ENCODE results near the gene CAB39L. TPM values are rescaled to one million over a fixed set of nuclear protein-coding genes. Genes with fewer than 3 reads are reported as not detected.

The CAB39L gene
- total and polyA plus RNA-seq, 2 of the 4 experiments (the other 2 are of a cell fraction), result 8.5 to 16.7 TPM

- DNase-seq (no peak), ATAC-seq (ENCODE audit: low read depth) (no peak)
- H3K14ac ChIP-seq (replicated peaks; ENCODE audit: low read depth, low read length), result no peak overlapping the region
- no peaks in the 10 kb centered on the region for H3K36me3 ChIP-seq (ENCODE audit: control insufficient read depth, insufficient read depth, low read length)
- no peak overlapping the region for H4K5ac ChIP-seq (ENCODE audit: low read depth, low read length)
- TF ChIP-seq RAD21 (IDR thresholded peaks at IDR 0.05; ENCODE audit: low read length) (no peak), USF2 (IDR thresholded peaks at IDR 0.05; ENCODE audit: low read depth, low read length) (no peak), MXI1 (IDR thresholded peaks at IDR 0.05; ENCODE audit: borderline replicate concordance, low read depth, low read length) (no peak), CEBPB (IDR thresholded peaks at IDR 0.05; ENCODE audit: low read depth, low read length) (no peak), MAZ (IDR thresholded peaks at IDR 0.05; ENCODE audit: borderline replicate concordance, low read depth, low read length) (no peak), CHD1 (IDR thresholded peaks at IDR 0.05; ENCODE audit: low read depth, low read length) (no peak), ELK1 (IDR thresholded peaks at IDR 0.05; ENCODE audit: borderline replicate concordance, low read depth, low read length) (no peak), NFE2L2 (IDR thresholded peaks at IDR 0.05; ENCODE audit: low read depth, low read length) (no peak), POLR2A (IDR thresholded peaks at IDR 0.05; ENCODE audit: low read depth, low read length) (no peak), RFX5 (IDR thresholded peaks at IDR 0.05; ENCODE audit: low read depth, low read length) (no peak), MAFK (IDR thresholded peaks at IDR 0.05; ENCODE audit: low read depth, low read length) (no peak), FOS (IDR thresholded peaks at IDR 0.05; ENCODE audit: low read depth, low read length) (no peak), SMC3 (IDR thresholded peaks at IDR 0.05; ENCODE audit: low read depth, low read length) (no peak), RCOR1 (IDR thresholded peaks at IDR 0.05; ENCODE audit: insufficient replicate concordance, low read length) (no peak), BHLHE40 (IDR thresholded peaks at IDR 0.05; ENCODE audit: low read depth, low read length) (no peak)
- TF ChIP-seq, protein P1, sequence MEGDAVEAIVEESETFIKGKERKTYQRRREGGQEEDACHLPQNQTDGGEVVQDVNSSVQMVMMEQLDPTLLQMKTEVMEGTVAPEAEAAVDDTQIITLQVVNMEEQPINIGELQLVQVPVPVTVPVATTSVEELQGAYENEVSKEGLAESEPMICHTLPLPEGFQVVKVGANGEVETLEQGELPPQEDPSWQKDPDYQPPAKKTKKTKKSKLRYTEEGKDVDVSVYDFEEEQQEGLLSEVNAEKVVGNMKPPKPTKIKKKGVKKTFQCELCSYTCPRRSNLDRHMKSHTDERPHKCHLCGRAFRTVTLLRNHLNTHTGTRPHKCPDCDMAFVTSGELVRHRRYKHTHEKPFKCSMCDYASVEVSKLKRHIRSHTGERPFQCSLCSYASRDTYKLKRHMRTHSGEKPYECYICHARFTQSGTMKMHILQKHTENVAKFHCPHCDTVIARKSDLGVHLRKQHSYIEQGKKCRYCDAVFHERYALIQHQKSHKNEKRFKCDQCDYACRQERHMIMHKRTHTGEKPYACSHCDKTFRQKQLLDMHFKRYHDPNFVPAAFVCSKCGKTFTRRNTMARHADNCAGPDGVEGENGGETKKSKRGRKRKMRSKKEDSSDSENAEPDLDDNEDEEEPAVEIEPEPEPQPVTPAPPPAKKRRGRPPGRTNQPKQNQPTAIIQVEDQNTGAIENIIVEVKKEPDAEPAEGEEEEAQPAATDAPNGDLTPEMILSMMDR (conservative IDR thresholded peaks at IDR 0.05; ENCODE audit: low read depth, low read length), result no peak
- no peak overlapping the region for H3K23ac ChIP-seq (ENCODE audit: low read depth, low read length)
- H2BK20ac ChIP-seq (ENCODE audit: low read depth, low read length), result no peak overlapping the region
- no peak overlapping the region for H3K4me2 ChIP-seq (ENCODE audit: low read depth, low read length)
- H4K20me1 ChIP-seq (ENCODE audit: insufficient read depth, low read length), result no peaks in the 10 kb centered on the region
- no peak overlapping the region for H4K8ac ChIP-seq (ENCODE audit: low read depth in 2 of 2, low read length in 2 of 2)
- CTCF ChIA-PET, result interaction anchor here (0.7 to 1.3 kb wide), 3 partner anchors 11 to 309 kb away, joined by 3 to 4 read pairs (median 4); no protein-coding TSS in a partner anchor
- H3K9me1 ChIP-seq (ENCODE audit: insufficient read depth, low read length), result peaks cover 5% of the 10 kb centered on the region; the same call in 1 of the 2 replicates
- H2AFZ ChIP-seq (replicated peaks; ENCODE audit: low read length, poor library complexity), result no peak overlapping the region
- H2BK15ac ChIP-seq (ENCODE audit: low read depth, low read length), result no peak overlapping the region
- H3K18ac ChIP-seq (ENCODE audit: low read depth, low read length), result no peak overlapping the region
- no peak overlapping the region for H2AK5ac ChIP-seq (ENCODE audit: low read depth, low read length)
- no peak overlapping the region for H4K91ac ChIP-seq (ENCODE audit: insufficient read depth, low read depth, low read length)
- dilution Hi-C loops (cut with HindIII; ENCODE audit: low sequenced_read_pairs, unreplicated experiment) (no loop called here), in situ Hi-C loops (cut with MboI; ENCODE audit: low sequenced_read_pairs) (loop anchor here (5.0 kb wide), 1 partner anchor 311 kb away; no protein-coding TSS in a partner anchor), intact Hi-C loops (cut with micrococcal nuclease) (no loop called here)
- H2BK5ac ChIP-seq (ENCODE audit: low read depth, low read length, poor library complexity, severe bottlenecking), result no peak overlapping the region
- POLR2A ChIA-PET (ENCODE audit: unreplicated experiment), result interaction anchor here (0.5 kb wide), 1 partner anchor 140 kb away, joined by 6 read pairs; no protein-coding TSS in a partner anchor
- H2BK120ac ChIP-seq (ENCODE audit: low read depth, low read length), result no peak overlapping the region
- no peaks in the 10 kb centered on the region for H3K27me3 ChIP-seq (ENCODE audit: control insufficient read depth, insufficient read depth, low read length)
- H3K9ac ChIP-seq (ENCODE audit: low read depth, low read length), result no peak overlapping the region
- H3K79me1 ChIP-seq (ENCODE audit: low read depth in 1 of 2, low read length in 2 of 2), result no peaks in the 10 kb centered on the region; a peak in 1 of 4 replicates
- H3K4ac ChIP-seq (ENCODE audit: low read depth, low read length), result no peak overlapping the region
- BruUV-seq (replicated peaks), result no TSS peak
- no CpG with 5 or more reads among the region's 2 CpGs for WGBS, 2 experiments (ENCODE audit: extremely low coverage in 2 of 2, insufficient read length in 1 of 2)
- H3K4me1 ChIP-seq (ENCODE audit: control insufficient read depth, insufficient read depth, low read length), result peaks cover 2% of the 10 kb centered on the region; the same call in 1 of the 2 replicates
- no peaks in the 10 kb centered on the region for H3K9me3 ChIP-seq (ENCODE audit: control insufficient read depth, insufficient read depth, low read length)
- no peak overlapping the region for H3K27ac ChIP-seq (ENCODE audit: insufficient read depth, low read length)
- no peak overlapping the region for H3K56ac ChIP-seq (ENCODE audit: extremely low read depth, insufficient read depth, low read length)
- H3K4me3 ChIP-seq (ENCODE audit: insufficient read depth, low read depth, low read length), result no peak overlapping the region
- no peak overlapping the region for H2AK9ac ChIP-seq (replicated peaks; ENCODE audit: low read depth, low read length, poor library complexity)
Measured at GRCh38 chr13:49296659-49297058, 147.2 kb downstream of the CAB39L start.
